K562 (cell line): ENCODE data around the gene ZSWIM6.

Experiments
- HDAC6 ChIP-seq: IDR thresholded peaks from 2 replicates; pipeline ENCODE4 v1.6.1; 2012; ENCODE audit warnings: low read depth, mild to moderate bottlenecking, control low read depth, inconsistent platforms, low read length, moderate library complexity
- ZNF23 ChIP-seq: fragments of 250-450 bp; sonication (Bioruptor Pico); IDR thresholded peaks from 2 replicates; pipeline ENCODE4 v1.4.0; 2020; ENCODE audit warnings: mild to moderate bottlenecking
- TF ChIP-seq, protein P1 (sequence below), 3 experiments: IDR thresholded peaks in 2 of 3; conservative IDR thresholded peaks in 1 of 3; 2 replicates each; pipeline ENCODE4 v1.5.1; 2011 to 2012; ENCODE audit warnings: low read length in 3 of 3, mild to moderate bottlenecking in 3 of 3, control low read depth in 2 of 3, improper control_type of control experiment in 1 of 3, inconsistent platforms in 1 of 3, low read depth in 1 of 3, mixed read lengths in 1 of 3, moderate library complexity in 1 of 3; ENCODE audit not compliant: insufficient read depth in 2 of 3
- TF ChIP-seq, protein P2 (sequence below): fragments of 450-650 bp; IDR thresholded peaks from 2 replicates; pipeline ENCODE4 v1.6.1; 2017; ENCODE audit warnings: mild to moderate bottlenecking, moderate library complexity

DNA sequence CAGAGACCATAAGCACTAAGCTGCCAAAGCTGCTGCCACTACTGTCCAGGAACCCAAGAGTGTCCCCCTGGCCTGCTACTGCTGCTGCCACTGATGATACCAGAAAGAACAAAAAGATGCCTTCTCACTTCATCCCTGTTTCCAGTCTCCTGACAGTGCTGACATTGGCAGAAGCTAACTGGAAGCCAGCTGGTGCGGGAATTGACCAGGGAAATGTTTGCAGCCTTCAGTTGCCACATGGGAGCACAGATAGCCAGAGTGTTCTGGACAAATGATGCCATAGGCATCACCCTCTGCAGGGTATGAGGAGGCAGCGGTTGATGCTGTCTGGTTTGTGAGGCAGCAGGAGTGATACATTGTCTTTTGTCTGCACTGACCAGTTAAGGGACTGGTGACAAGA is 258.4 kb downstream of the ZSWIM6 start:
- TF ChIP-seq ZNF23 (CRISPR knock-in tag) (no peak), HDAC6 (no peak)
- TF ChIP-seq, protein P1, sequence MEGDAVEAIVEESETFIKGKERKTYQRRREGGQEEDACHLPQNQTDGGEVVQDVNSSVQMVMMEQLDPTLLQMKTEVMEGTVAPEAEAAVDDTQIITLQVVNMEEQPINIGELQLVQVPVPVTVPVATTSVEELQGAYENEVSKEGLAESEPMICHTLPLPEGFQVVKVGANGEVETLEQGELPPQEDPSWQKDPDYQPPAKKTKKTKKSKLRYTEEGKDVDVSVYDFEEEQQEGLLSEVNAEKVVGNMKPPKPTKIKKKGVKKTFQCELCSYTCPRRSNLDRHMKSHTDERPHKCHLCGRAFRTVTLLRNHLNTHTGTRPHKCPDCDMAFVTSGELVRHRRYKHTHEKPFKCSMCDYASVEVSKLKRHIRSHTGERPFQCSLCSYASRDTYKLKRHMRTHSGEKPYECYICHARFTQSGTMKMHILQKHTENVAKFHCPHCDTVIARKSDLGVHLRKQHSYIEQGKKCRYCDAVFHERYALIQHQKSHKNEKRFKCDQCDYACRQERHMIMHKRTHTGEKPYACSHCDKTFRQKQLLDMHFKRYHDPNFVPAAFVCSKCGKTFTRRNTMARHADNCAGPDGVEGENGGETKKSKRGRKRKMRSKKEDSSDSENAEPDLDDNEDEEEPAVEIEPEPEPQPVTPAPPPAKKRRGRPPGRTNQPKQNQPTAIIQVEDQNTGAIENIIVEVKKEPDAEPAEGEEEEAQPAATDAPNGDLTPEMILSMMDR (IDR thresholded peaks at IDR 0.05 in 2 of 3, conservative IDR thresholded peaks at IDR 0.05 in 1 of 3; ENCODE audit: insufficient read depth in 2 of 3, low read depth in 1 of 3, low read length in 3 of 3), result no peak
- TF ChIP-seq, protein P2, sequence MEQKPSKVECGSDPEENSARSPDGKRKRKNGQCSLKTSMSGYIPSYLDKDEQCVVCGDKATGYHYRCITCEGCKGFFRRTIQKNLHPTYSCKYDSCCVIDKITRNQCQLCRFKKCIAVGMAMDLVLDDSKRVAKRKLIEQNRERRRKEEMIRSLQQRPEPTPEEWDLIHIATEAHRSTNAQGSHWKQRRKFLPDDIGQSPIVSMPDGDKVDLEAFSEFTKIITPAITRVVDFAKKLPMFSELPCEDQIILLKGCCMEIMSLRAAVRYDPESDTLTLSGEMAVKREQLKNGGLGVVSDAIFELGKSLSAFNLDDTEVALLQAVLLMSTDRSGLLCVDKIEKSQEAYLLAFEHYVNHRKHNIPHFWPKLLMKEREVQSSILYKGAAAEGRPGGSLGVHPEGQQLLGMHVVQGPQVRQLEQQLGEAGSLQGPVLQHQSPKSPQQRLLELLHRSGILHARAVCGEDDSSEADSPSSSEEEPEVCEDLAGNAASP, result no peak
